GM23338 (cell line): Measurements from ENCODE around the gene NFE2L3. TPM values are rescaled to one million over a fixed set of nuclear protein-coding genes. Genes with fewer than 3 reads are reported as not detected.

Source experiments
- ETS1 ChIP-seq: IDR thresholded peaks from 2 replicates; pipeline ENCODE4 v1.6.1; 2016; ENCODE audit warnings: antibody characterized with exemption
- EZH2 ChIP-seq: fragments of 200-600 bp; sonication (generic); IDR thresholded peaks from one replicate; pipeline ENCODE4 v1.8.0; 2017; ENCODE audit warnings: antibody characterized with exemption, mild to moderate bottlenecking, low read depth; ENCODE audit not compliant: unreplicated experiment
- POLR2AphosphoS5 ChIP-seq: IDR thresholded peaks from 2 replicates; pipeline ENCODE4 v1.6.1; 2016; ENCODE audit warnings: antibody characterized with exemption, low read depth
- REST ChIP-seq: IDR thresholded peaks from one replicate; pipeline ENCODE4 v1.6.1; 2018; ENCODE audit warnings: antibody characterized with exemption; ENCODE audit not compliant: unreplicated experiment
- ZNF331 ChIP-seq: fragments of 250-450 bp; sonication (Bioruptor Pico); IDR thresholded peaks from 2 replicates; pipeline ENCODE4 v1.5.0; 2020; ENCODE audit warnings: low read depth, mild to moderate bottlenecking, moderate library complexity
- ZNF462 ChIP-seq: fragments of 250-450 bp; sonication (Bioruptor Pico); IDR thresholded peaks from 2 replicates; pipeline ENCODE4 v1.5.0; 2020; ENCODE audit warnings: mild to moderate bottlenecking, moderate library complexity
- polyA plus RNA-seq: library from polyadenylated mRNA; unstranded; fragments of >200 nt; fragmentation: Nextera tagmentation; extraction: Ambion mirVana; gene quantifications from 2 replicates; pipeline ENCODE4 v1.2.1, GENCODE V29; 2016
- total RNA-seq: library from RNA; depleted of rRNA; stranded (reverse); fragments of >200 nt; shearing (Covaris generic); gene quantifications from 2 replicates; pipeline ENCODE4 v1.2.3, GENCODE V29; 2014

Gene NFE2L3
- total and polyA plus RNA-seq, 2 experiments from 2014 or later: 62.0 to 142 TPM

- TF ChIP-seq ZNF462: no peak
- no peak for TF ChIP-seq ETS1
- TF ChIP-seq ZNF331 (CRISPR knock-in tag): no peak
- no peak for TF ChIP-seq REST
- TF ChIP-seq EZH2: no peak
- no peak for TF ChIP-seq POLR2AphosphoS5
These were observed 44.1 kb downstream of the NFE2L3 start (continued) for GRCh38 chr7:26195867-26196657.
